Testis (tissue), 2 donors: ENCODE results near the gene FERMT3.

Experiments used
- CTCF ChIP-seq, 3 experiments: fragments of 450-650 bp in 2 of 3; fragments of 200-600 bp in 1 of 3; sonication (generic) in 1 of 3; IDR thresholded peaks; one replicate each; pipeline ENCODE4 v1.5.1; 2016 to 2019; ENCODE audit warnings: antibody characterized with exemption in 3 of 3, mild to moderate bottlenecking in 2 of 3, moderate library complexity in 1 of 3
- POLR2A ChIP-seq: fragments of 450-650 bp; IDR thresholded peaks from one replicate; pipeline ENCODE4 v1.6.1; 2017; ENCODE audit warnings: antibody characterized with exemption, mild to moderate bottlenecking, moderate library complexity

- TF ChIP-seq CTCF (IDR thresholded peaks at IDR 0.05), result no peak
- TF ChIP-seq POLR2A, result no peak
Observed at GRCh38 chr11:64161037-64161436, 45.5 kb upstream of the FERMT3 start.
